ENCODE data around the gene DUSP3. TPM values are rescaled to one million over a fixed set of nuclear protein-coding genes. Genes with fewer than 3 reads are reported as not detected.

DUSP3 gene
- total and polyA plus RNA-seq, 8 donors, result 33.0 to 97.8 (median 63.5) TPM

DNA sequence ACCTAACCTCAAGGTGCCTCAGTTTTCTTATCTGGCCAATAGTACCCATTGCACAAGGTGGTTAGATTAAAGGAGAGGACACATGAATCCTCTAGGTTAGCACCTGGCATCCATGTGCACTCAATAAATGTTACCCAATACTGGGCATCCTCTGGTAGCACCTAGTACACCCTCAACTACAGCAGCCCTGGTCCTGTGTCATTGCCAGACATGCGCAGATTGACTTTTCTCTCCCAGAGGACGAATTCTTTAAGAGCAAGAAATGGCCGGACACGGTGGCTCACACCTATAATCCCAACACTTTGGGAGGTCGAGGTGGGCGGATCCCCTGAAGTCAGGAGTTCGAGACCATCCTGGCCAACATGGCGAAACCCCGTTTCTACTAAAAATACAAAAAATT is 7.3 kb downstream of the DUSP3 start:
- peaks cover 45 to 91% (median 83%) of the 10 kb centered on the region in 4 donors for H3K36me3 ChIP-seq
- H3K27me3 ChIP-seq, result no peaks in the 10 kb centered on the region
- 83 to 89% (median 85%) methylated on average over 9 of the region's 9 CpGs for WGBS, 5 donors
- TF ChIP-seq EP300 (IDR thresholded peaks at IDR 0.05), result no peak
- no peak for TF ChIP-seq POLR2AphosphoS5 (IDR thresholded peaks at IDR 0.05)
- no peak for TF ChIP-seq CTCF (IDR thresholded peaks at IDR 0.05)
- no peak for TF ChIP-seq POLR2A (IDR thresholded peaks at IDR 0.05)
- intact Hi-C loops (cut with DNase I; ENCODE audit: low total_unique reads), result no loop called here
- H3K4me1 ChIP-seq, result peaks cover 34 to 84% (median 68%) of the 10 kb centered on the region in 4 donors
- H3K4me3 ChIP-seq, result no peak overlapping the region
- H3K27ac ChIP-seq, result no peak overlapping the region
- no peak for DNase-seq
- no peaks in the 10 kb centered on the region for H3K9me3 ChIP-seq

DNA sequence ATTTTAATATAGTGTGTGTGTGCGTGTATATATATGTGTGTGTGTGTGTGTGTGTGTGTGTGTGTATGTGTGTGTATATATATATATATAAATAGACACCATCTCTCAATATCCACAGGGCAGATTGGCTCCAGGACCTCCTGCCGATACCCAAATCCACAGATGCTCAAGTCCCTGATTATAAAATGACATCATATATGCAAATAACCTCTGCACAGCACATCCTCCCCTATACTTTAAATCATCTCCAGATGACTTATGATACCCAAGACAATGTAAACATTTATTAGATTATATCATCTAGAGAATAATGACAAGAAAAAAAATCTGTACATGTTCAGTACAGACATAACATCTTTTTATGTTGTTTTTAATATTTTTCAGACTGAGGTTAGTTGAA is 7.8 kb downstream of the DUSP3 start:
- Histone ChIP-seq H3K27ac (no peak overlapping the region), H3K4me1 (peaks cover 29 to 79% (median 64%) of the 10 kb centered on the region in 4 donors), H3K36me3 (peaks cover 45 to 90% (median 81%) of the 10 kb centered on the region in 4 donors), H3K9me3 (no peaks in the 10 kb centered on the region), H3K27me3 (no peaks in the 10 kb centered on the region), H3K4me3 (no peak overlapping the region)
- WGBS, 5 donors, result 75 to 94% (median 89%) methylated on average over 2 of the region's 2 CpGs
- DNase-seq, result no peak
- TF ChIP-seq CTCF (IDR thresholded peaks at IDR 0.05) (no peak), POLR2A (IDR thresholded peaks at IDR 0.05) (no peak), POLR2AphosphoS5 (IDR thresholded peaks at IDR 0.05) (no peak), EP300 (IDR thresholded peaks at IDR 0.05) (no peak)
- intact Hi-C loops (cut with DNase I; ENCODE audit: low total_unique reads), result no loop called here

GRCh38 chr17:43769859-43770258 is 8.9 kb downstream of the DUSP3 start:
- Histone ChIP-seq H3K27me3 (no peaks in the 10 kb centered on the region), H3K27ac (peak overlapping the region in 1 of 5 donors; percentile 53), H3K4me3 (no peak overlapping the region), H3K9me3 (no peaks in the 10 kb centered on the region), H3K4me1 (peaks cover 28 to 69% (median 58%) of the 10 kb centered on the region in 4 donors), H3K36me3 (peaks cover 45 to 85% (median 79%) of the 10 kb centered on the region in 4 donors)
- no peak for TF ChIP-seq CTCF (IDR thresholded peaks at IDR 0.05)
- no peak for TF ChIP-seq POLR2A (IDR thresholded peaks at IDR 0.05)
- no peak for TF ChIP-seq POLR2AphosphoS5 (IDR thresholded peaks at IDR 0.05)
- no peak for TF ChIP-seq EP300 (IDR thresholded peaks at IDR 0.05)
- intact Hi-C loops (cut with DNase I; ENCODE audit: low total_unique reads), result no loop called here
- DNase-seq, result no peak
- WGBS, 5 donors, result 91 to 98% (median 95%) methylated on average over 9 to 11 of the region's 11 CpGs

- H3K27me3 ChIP-seq, result no peaks in the 10 kb centered on the region
- H3K36me3 ChIP-seq, result peaks cover 43 to 80% (median 76%) of the 10 kb centered on the region in 4 donors
- peaks cover 28 to 69% (median 56%) of the 10 kb centered on the region in 4 donors for H3K4me1 ChIP-seq
- no peak overlapping the region for H3K4me3 ChIP-seq
- no peaks in the 10 kb centered on the region for H3K9me3 ChIP-seq
- DNase-seq, result no peak
- 91 to 94% (median 92%) methylated on average over 6 to 16 of the region's 16 CpGs for WGBS, 5 donors
- intact Hi-C loops (cut with DNase I; ENCODE audit: low total_unique reads), result no loop called here
- H3K27ac ChIP-seq, result peak overlapping the region in 3 of 5 donors; percentile 42 to 65 (median 53)
- TF ChIP-seq CTCF (IDR thresholded peaks at IDR 0.05), result no peak
- no peak for TF ChIP-seq EP300 (IDR thresholded peaks at IDR 0.05)
- no peak for TF ChIP-seq POLR2AphosphoS5 (IDR thresholded peaks at IDR 0.05)
- no peak for TF ChIP-seq POLR2A (IDR thresholded peaks at IDR 0.05)
Measured at GRCh38 chr17:43769426-43769825, 9.4 kb downstream of the DUSP3 start.
